Lower leg skin (tissue), 3 donors: ENCODE measurements around the gene CDRT15L2.
"Not testable (repeated sequence)": the region's sequence is repeated elsewhere in the genome, so short reads cannot be mapped to it uniquely, and the experiment has no call there.

ENCODE experiments used
- CTCF ChIP-seq, 3 donors: fragments of 450-650 bp; IDR thresholded peaks; one replicate each; pipeline ENCODE4 v1.5.1; 2016; ENCODE audit warnings: antibody characterized with exemption in 3 of 3, mild to moderate bottlenecking in 3 of 3, moderate library complexity in 2 of 3
- POLR2A ChIP-seq, 2 donors: fragments of 450-650 bp; IDR thresholded peaks; one replicate each; pipeline ENCODE4 v1.6.1; 2016 to 2017; ENCODE audit warnings: antibody characterized with exemption in 2 of 2, mild to moderate bottlenecking in 1 of 2, moderate library complexity in 1 of 2

- not testable (repeated sequence) for TF ChIP-seq CTCF, POLR2A (IDR thresholded peaks at IDR 0.05)
Measured at GRCh38 chr17:20571653-20572052, 7.9 kb upstream of the CDRT15L2 start.
